Suprapubic skin (tissue), 4 donors: Measurements from ENCODE around the gene THOC1. TPM values are rescaled to one million over a fixed set of nuclear protein-coding genes. Genes with fewer than 3 reads are reported as not detected.

Experiments
- DNase-seq, 2 donors: peaks; one replicate each; pipeline ENCODE4 v3.0.0-alpha.2; 2019; ENCODE audit warnings: low spot score in 2 of 2
- H3K27ac ChIP-seq: fragments of 200-600 bp; sonication (generic); one replicate; pipeline ENCODE4 v1.5.1; 2019
- H3K27me3 ChIP-seq: fragments of 200-600 bp; sonication (generic); one replicate; pipeline ENCODE4 v1.5.1; 2019
- H3K36me3 ChIP-seq: fragments of 200-600 bp; sonication (generic); one replicate; pipeline ENCODE4 v1.5.1; 2019
- H3K4me1 ChIP-seq: fragments of 200-600 bp; sonication (generic); one replicate; pipeline ENCODE4 v1.5.1; 2019
- H3K4me3 ChIP-seq: fragments of 200-600 bp; sonication (generic); one replicate; pipeline ENCODE4 v1.5.1; 2019; ENCODE audit warnings: mild to moderate bottlenecking
- H3K9me3 ChIP-seq: fragments of 200-600 bp; sonication (generic); one replicate; pipeline ENCODE4 v1.5.1; 2019
- CTCF ChIP-seq, 2 donors: fragments of 200-600 bp in 1 of 2; fragments of 450-650 bp in 1 of 2; sonication (generic) in 1 of 2; IDR thresholded peaks; one replicate each; pipeline ENCODE4 v1.5.1; 2016 to 2019; ENCODE audit warnings: antibody characterized with exemption in 2 of 2, mild to moderate bottlenecking in 1 of 2, moderate library complexity in 1 of 2
- EP300 ChIP-seq: sonication (generic); formaldehyde crosslinking; IDR thresholded peaks from one replicate; pipeline ENCODE4 v1.6.1; 2017; ENCODE audit warnings: antibody characterized with exemption
- POLR2A ChIP-seq, 2 donors: fragments of 450-650 bp; IDR thresholded peaks; one replicate each; pipeline ENCODE4 v1.6.1; 2017; ENCODE audit warnings: antibody characterized with exemption in 2 of 2, mild to moderate bottlenecking in 2 of 2, moderate library complexity in 2 of 2
- POLR2AphosphoS5 ChIP-seq, 3 donors: sonication (generic); formaldehyde crosslinking; IDR thresholded peaks; one replicate each; pipeline ENCODE4 v1.6.1; 2017; ENCODE audit warnings: antibody characterized with exemption in 3 of 3
- WGBS: methylation state at CpG from one replicate; pipeline ENCODE4 v1.1.5; 2018; 5-methylcytosine and 5-hydroxymethylcytosine counted together
- total RNA-seq, 4 donors: library from RNA; depleted of rRNA; stranded (reverse); fragments of >200 nt; gene quantifications; one replicate each; pipeline ENCODE4 v1.1.0, GENCODE V29; 2016

Gene THOC1
- total RNA-seq, 4 donors from 2014 or later, result 30.4 to 152 (median 46.8) TPM

- no peak for DNase-seq
- Histone ChIP-seq H3K27me3 (no peaks in the 10 kb centered on the region), H3K4me3 (no peak overlapping the region), H3K4me1 (no peaks in the 10 kb centered on the region), H3K36me3 (peaks cover 8% of the 10 kb centered on the region), H3K9me3 (no peaks in the 10 kb centered on the region), H3K27ac (no peak overlapping the region)
- TF ChIP-seq POLR2AphosphoS5 (IDR thresholded peaks at IDR 0.05), result no peak
- WGBS, result 96% methylated on average over 7 of the region's 7 CpGs
Measured at GRCh38 chr18:192801-193200, 75.0 kb downstream of the THOC1 start.

DNA sequence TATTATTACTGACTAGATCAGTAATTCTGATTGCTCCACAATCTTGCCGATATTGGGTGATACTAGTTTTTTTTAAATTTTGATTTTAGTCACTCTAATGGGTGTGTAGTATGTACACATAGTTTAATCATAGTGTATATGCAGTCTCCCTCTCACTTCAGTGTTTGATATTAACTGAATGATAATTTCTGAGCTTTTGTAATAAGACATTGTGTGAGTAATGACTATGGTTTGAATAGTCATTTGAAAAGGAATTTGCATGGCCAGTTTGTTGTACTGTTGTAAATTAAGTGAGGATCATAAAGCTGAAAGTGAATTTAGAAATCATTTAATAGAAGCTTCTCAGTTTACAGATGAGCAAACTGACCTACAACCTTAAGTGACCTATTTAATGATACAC, 76.1 kb downstream of the THOC1 start:
- 95% methylated on average over 1 of the region's 1 CpG for WGBS
- Histone ChIP-seq H3K27me3 (no peaks in the 10 kb centered on the region), H3K27ac (no peak overlapping the region), H3K36me3 (peaks cover 1% of the 10 kb centered on the region), H3K9me3 (no peaks in the 10 kb centered on the region), H3K4me3 (no peak overlapping the region), H3K4me1 (no peaks in the 10 kb centered on the region)
- no peak for TF ChIP-seq POLR2A (IDR thresholded peaks at IDR 0.05)
- TF ChIP-seq EP300, result no peak
- TF ChIP-seq POLR2AphosphoS5 (IDR thresholded peaks at IDR 0.05), result no peak
- no peak for TF ChIP-seq CTCF (IDR thresholded peaks at IDR 0.05)
- DNase-seq, result no peak

- WGBS, result 99% methylated on average over 5 of the region's 5 CpGs
- Histone ChIP-seq H3K36me3 (peaks cover 5% of the 10 kb centered on the region), H3K4me1 (no peaks in the 10 kb centered on the region), H3K27me3 (no peaks in the 10 kb centered on the region), H3K9me3 (no peaks in the 10 kb centered on the region), H3K4me3 (no peak overlapping the region), H3K27ac (no peak overlapping the region)
- DNase-seq, result no peak
- TF ChIP-seq EP300 (no peak), POLR2A (IDR thresholded peaks at IDR 0.05) (no peak), POLR2AphosphoS5 (IDR thresholded peaks at IDR 0.05) (no peak), CTCF (IDR thresholded peaks at IDR 0.05) (no peak)
Measured at GRCh38 chr18:189254-189653, 78.6 kb downstream of the THOC1 start.

DNA sequence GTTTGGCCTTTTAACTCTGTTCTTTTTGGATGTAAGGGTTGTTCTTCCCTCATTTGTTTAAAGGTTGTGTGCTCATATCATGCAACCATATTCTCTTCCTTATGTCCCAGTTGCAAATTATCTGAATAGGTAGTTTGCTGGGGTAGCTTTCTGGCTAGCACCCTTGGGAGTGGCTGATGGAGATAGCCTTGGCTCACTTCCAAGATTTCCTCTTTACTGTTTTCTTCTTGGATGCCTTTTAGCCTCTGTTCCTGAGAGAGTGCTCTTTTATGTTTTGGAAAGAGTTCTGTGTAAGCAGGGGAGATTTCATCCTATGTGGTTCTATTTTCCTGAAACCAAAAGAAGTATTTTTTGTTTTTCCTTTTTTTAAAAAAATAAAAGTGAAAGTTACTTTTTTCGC, 84.1 kb downstream of the THOC1 start:
- DNase-seq, result no peak
- Histone ChIP-seq H3K27ac (no peak overlapping the region), H3K36me3 (peaks cover 26% of the 10 kb centered on the region), H3K4me1 (peaks cover 4% of the 10 kb centered on the region), H3K9me3 (no peaks in the 10 kb centered on the region), H3K4me3 (no peak overlapping the region), H3K27me3 (no peaks in the 10 kb centered on the region)
- TF ChIP-seq POLR2AphosphoS5 (IDR thresholded peaks at IDR 0.05), result no peak
- TF ChIP-seq EP300, result no peak
- TF ChIP-seq POLR2A (IDR thresholded peaks at IDR 0.05), result no peak
- no peak for TF ChIP-seq CTCF (IDR thresholded peaks at IDR 0.05)
- WGBS, result 82% methylated on average over 1 of the region's 1 CpG

DNA sequence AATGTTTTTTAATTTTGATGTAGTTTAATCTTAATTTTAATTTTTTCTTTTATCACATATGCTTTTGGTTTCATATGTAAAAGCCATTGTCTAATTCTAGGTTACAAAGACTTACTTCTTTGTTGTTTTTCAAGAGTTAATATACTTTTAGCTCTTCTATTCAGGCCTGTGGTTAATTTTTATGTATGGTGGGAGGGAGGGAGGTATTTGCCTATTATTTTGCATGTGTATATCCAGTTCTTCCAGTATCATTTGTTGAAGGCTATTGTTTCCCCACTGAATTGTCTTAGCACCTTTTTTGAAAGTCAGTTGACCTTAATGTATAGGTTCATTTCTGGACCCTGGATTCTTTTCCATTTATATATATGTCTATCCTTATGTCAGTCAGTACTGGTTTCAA, 86.1 kb downstream of the THOC1 start:
- Histone ChIP-seq H3K4me3 (no peak overlapping the region), H3K9me3 (no peaks in the 10 kb centered on the region), H3K4me1 (peaks cover 4% of the 10 kb centered on the region), H3K36me3 (peaks cover 30% of the 10 kb centered on the region), H3K27ac (no peak overlapping the region), H3K27me3 (no peaks in the 10 kb centered on the region)
- TF ChIP-seq EP300 (no peak), POLR2AphosphoS5 (IDR thresholded peaks at IDR 0.05) (no peak), POLR2A (IDR thresholded peaks at IDR 0.05) (no peak), CTCF (IDR thresholded peaks at IDR 0.05) (no peak)
- DNase-seq, result no peak

DNA sequence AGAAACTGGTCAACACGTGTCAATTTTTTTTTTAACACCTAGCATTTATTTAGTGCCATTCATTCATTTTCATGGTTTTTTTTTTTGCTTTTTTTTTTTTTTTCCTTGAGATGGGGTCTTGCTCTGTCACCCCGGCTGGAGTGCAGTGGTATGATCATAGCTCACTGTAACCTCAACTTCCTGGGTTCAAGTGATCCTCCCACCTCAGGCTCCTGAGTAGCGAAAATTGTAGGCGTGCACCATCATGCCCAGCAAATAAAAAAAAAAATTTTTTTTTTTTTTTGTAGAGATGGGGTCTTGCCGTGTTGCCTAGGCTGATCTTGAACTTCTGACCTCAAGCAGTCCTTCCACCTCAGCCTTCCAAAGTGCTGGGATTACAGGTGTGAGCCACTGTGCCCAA, 88.3 kb downstream of the THOC1 start:
- DNase-seq, result no peak
- Histone ChIP-seq H3K4me3 (no peak overlapping the region), H3K27me3 (no peaks in the 10 kb centered on the region), H3K27ac (no peak overlapping the region), H3K36me3 (peaks cover 25% of the 10 kb centered on the region), H3K4me1 (peaks cover 4% of the 10 kb centered on the region), H3K9me3 (no peaks in the 10 kb centered on the region)
- TF ChIP-seq EP300 (no peak), CTCF (IDR thresholded peaks at IDR 0.05) (no peak), POLR2A (IDR thresholded peaks at IDR 0.05) (no peak), POLR2AphosphoS5 (IDR thresholded peaks at IDR 0.05) (no peak)
- 84% methylated on average over 5 of the region's 5 CpGs for WGBS
